GM18867 (cell line): ENCODE data around the gene PPP2CA.
A peak's percentile ranks its signal among the peaks of the same experiment; 100 is the strongest.
"Not testable (repeated sequence)": the region's sequence is repeated elsewhere in the genome, so short reads cannot be mapped to it uniquely, and the experiment has no call there.

Experiments used
- ATAC-seq: cut with Tn5 transposase; IDR thresholded peaks from one replicate; pipeline ENCODE4 v1.9.1; 2021; ENCODE audit warnings: mild to moderate bottlenecking, moderate library complexity; ENCODE audit not compliant: unreplicated experiment

The PPP2CA gene

GRCh38 chr5:134225780-134226440 lies at the start of gene PPP2CA:
Gene PPP2CA (minus strand): TSS chr5:134226073. CDS start chr5:134225861, 212 bp downstream.
- peak; percentile 85 for ATAC-seq

- ATAC-seq = no peak
Measured at GRCh38 chr5:134273642-134274395, 47.9 kb upstream of the PPP2CA start.

- ATAC-seq = no peak
Measured at GRCh38 chr5:134271059-134271458, 45.2 kb upstream of the PPP2CA start.

- ATAC-seq = no peak
Measured at GRCh38 chr5:134268919-134269318, 43.0 kb upstream of the PPP2CA start.

- ATAC-seq = no peak
Measured at GRCh38 chr5:134268019-134268601, 42.2 kb upstream of the PPP2CA start.

GRCh38 chr5:134267366-134268018 lies 41.6 kb upstream of the PPP2CA start:
- no peak for ATAC-seq

- no peak for ATAC-seq
Measured at GRCh38 chr5:134263801-134264200, 37.9 kb upstream of the PPP2CA start.

- not testable (repeated sequence) for ATAC-seq
Measured at GRCh38 chr5:134262629-134263028, 36.8 kb upstream of the PPP2CA start.

- no peak for ATAC-seq
Measured at GRCh38 chr5:134258896-134259295, 33.0 kb upstream of the PPP2CA start.

GRCh38 chr5:134257176-134257575 lies 31.3 kb upstream of the PPP2CA start:
- no peak for ATAC-seq

GRCh38 chr5:134255418-134256150 lies 29.7 kb upstream of the PPP2CA start:
- ATAC-seq = no peak

- ATAC-seq = not testable (repeated sequence)
Measured at GRCh38 chr5:134253368-134254153, 27.7 kb upstream of the PPP2CA start.

- no peak for ATAC-seq
Measured at GRCh38 chr5:134252671-134253070, 26.8 kb upstream of the PPP2CA start.

- ATAC-seq = no peak
Measured at GRCh38 chr5:134250949-134251348, 25.1 kb upstream of the PPP2CA start.

- ATAC-seq = no peak
Measured at GRCh38 chr5:134249469-134250379, 23.9 kb upstream of the PPP2CA start.

- ATAC-seq = no peak
Measured at GRCh38 chr5:134248256-134248655, 22.4 kb upstream of the PPP2CA start.

GRCh38 chr5:134247428-134248224 lies 21.8 kb upstream of the PPP2CA start:
- no peak for ATAC-seq

GRCh38 chr5:134246771-134247427 lies 21.0 kb upstream of the PPP2CA start:
- ATAC-seq = no peak
